Measurements from ENCODE around the gene PHYH. TPM values are rescaled to one million over a fixed set of nuclear protein-coding genes. Genes with fewer than 3 reads are reported as not detected.

The PHYH gene
- total and polyA plus RNA-seq, 7 donors, result 99.3 to 237 (median 184) TPM

- Histone ChIP-seq H3K27me3 (ENCODE audit: insufficient read depth in 3 of 3, low read length in 2 of 3) (no peaks in the 10 kb centered on the region), H3K4me1 (peaks cover 7% of the 10 kb centered on the region), H3K9me3 (no peaks in the 10 kb centered on the region), H3K4me3 (no peak overlapping the region), H3K36me3 (ENCODE audit: insufficient read depth in 1 of 2, low read depth in 1 of 2) (peaks cover 5 to 95% of the 10 kb centered on the region in 2 donors), H3K27ac (no peak overlapping the region)
- intact Hi-C loops (cut with DNase I), result no loop called here
- no peak for TF ChIP-seq CTCF (IDR thresholded peaks at IDR 0.05)
- peak in 1 of 2 donors; percentile 19 for DNase-seq
- 88 to 90% (median 90%) methylated on average over 5 of the region's 5 CpGs for WGBS, 3 donors
- no peak for ATAC-seq
Measured at GRCh38 chr10:13328126-13328525, 28.3 kb upstream of the PHYH start.

DNA sequence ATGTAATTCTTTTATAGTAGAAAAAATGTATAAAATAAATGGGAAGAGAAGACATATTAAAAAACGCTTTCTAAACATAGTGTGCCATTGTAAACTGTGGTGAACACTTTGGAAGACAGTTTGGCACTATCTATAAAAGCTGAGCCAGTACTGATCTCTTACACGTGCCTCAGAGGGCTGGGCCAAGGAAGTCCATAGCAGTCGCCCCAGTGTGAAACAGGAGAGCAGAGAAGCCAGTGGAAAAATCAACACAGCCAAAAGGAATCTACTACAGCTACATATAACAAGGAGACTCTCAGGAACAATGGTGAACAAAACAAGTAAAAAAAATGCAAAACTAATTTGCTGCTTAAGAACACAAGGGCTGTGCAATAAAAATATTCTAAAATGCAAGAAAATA lies 27.7 kb upstream of the PHYH start:
- no peak for TF ChIP-seq CTCF (IDR thresholded peaks at IDR 0.05)
- DNase-seq (peak in 1 of 2 donors; percentile 48), ATAC-seq (peak; percentile 39 to 98 (median 60))
- intact Hi-C loops (cut with DNase I), result no loop called here
- Histone ChIP-seq H3K27me3 (ENCODE audit: insufficient read depth in 3 of 3, low read length in 2 of 3) (no peaks in the 10 kb centered on the region), H3K27ac (no peak overlapping the region), H3K4me1 (peaks cover 7% of the 10 kb centered on the region), H3K4me3 (no peak overlapping the region), H3K36me3 (ENCODE audit: insufficient read depth in 1 of 2, low read depth in 1 of 2) (peaks cover 5 to 95% of the 10 kb centered on the region in 2 donors), H3K9me3 (no peaks in the 10 kb centered on the region)
- 15 to 20% (median 19%) methylated on average over 3 of the region's 3 CpGs for WGBS, 3 donors

DNA sequence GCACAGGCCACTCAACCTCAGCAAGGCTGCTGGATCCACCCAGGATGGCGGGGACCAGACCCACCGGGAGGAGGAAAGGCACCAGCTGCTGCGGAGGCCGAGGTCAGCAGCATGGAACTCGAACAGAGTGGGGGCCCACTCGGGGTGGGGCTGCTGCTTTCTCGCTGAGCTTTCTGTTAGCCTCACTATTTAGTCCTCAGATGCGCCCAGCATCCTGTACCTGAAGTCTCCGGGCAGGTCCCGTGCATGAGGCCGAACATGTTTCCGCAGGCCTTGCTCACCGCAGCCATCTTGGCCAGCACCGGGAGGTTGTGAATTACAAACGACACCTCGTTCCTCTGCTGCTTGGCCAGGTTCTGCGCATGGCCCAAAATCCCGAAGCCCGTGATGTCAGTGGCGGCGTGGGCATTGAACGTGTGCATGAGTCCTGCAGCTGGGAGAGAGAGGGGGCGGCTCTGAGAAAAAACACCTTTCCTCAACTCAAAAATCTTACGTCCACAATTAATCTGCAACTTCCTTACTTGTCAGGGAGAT lies 22.8 kb upstream of the PHYH start:
- no peaks in the 10 kb centered on the region for H3K9me3 ChIP-seq
- H3K27ac ChIP-seq, result no peak overlapping the region
- DNase-seq, result no peak
- peaks cover 2 to 95% of the 10 kb centered on the region in 2 donors for H3K36me3 ChIP-seq (ENCODE audit: insufficient read depth in 1 of 2, low read depth in 1 of 2)
- no peak for TF ChIP-seq CTCF (IDR thresholded peaks at IDR 0.05)
- no peak for ATAC-seq
- intact Hi-C loops (cut with DNase I), result no loop called here
- WGBS, 3 donors, result 93 to 96% (median 95%) methylated on average over 24 of the region's 24 CpGs
- peaks cover 3% of the 10 kb centered on the region for H3K4me1 ChIP-seq
- no peaks in the 10 kb centered on the region for H3K27me3 ChIP-seq (ENCODE audit: insufficient read depth in 3 of 3, low read length in 2 of 3)
- H3K4me3 ChIP-seq, result no peak overlapping the region

- intact Hi-C loops (cut with DNase I), result no loop called here
- peaks cover 2 to 85% of the 10 kb centered on the region in 2 donors for H3K36me3 ChIP-seq (ENCODE audit: insufficient read depth in 1 of 2, low read depth in 1 of 2)
- ATAC-seq (no peak), DNase-seq (no peak)
- no peak for TF ChIP-seq CTCF (IDR thresholded peaks at IDR 0.05)
- no peaks in the 10 kb centered on the region for H3K27me3 ChIP-seq (ENCODE audit: insufficient read depth in 3 of 3, low read length in 2 of 3)
- no peaks in the 10 kb centered on the region for H3K4me1 ChIP-seq
- H3K9me3 ChIP-seq, result no peaks in the 10 kb centered on the region
- H3K27ac ChIP-seq, result no peak overlapping the region
- WGBS, 3 donors, result 90 to 93% (median 92%) methylated on average over 13 of the region's 13 CpGs
- no peak overlapping the region for H3K4me3 ChIP-seq
Measured at GRCh38 chr10:13321576-13321975, 21.7 kb upstream of the PHYH start.

DNA sequence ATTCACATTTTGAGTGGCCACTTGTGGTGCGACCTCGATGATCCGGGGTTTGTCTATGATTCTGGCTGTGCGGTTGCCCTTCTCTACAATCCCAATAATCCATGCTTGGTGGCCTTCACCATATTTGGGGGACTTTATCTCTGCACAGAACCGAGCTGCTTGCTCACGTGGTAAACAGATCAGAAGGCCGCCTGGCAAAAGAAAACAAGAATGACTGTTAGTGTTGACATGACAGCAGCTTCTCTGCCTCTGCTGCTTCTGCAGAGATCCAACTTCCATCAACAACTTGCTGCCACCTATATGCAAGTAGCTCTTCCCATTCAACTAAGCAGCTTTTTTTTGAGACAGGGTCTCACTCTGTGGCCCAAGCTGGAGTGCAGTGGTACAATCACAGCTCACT lies 19.3 kb upstream of the PHYH start:
- DNase-seq (no peak), ATAC-seq (no peak)
- 85 to 90% (median 88%) methylated on average over 7 of the region's 7 CpGs for WGBS, 3 donors
- Histone ChIP-seq H3K4me1 (no peaks in the 10 kb centered on the region), H3K4me3 (no peak overlapping the region), H3K9me3 (no peaks in the 10 kb centered on the region), H3K27ac (no peak overlapping the region), H3K36me3 (ENCODE audit: insufficient read depth in 1 of 2, low read depth in 1 of 2) (peaks cover 2 to 62% of the 10 kb centered on the region in 2 donors), H3K27me3 (ENCODE audit: insufficient read depth in 3 of 3, low read length in 2 of 3) (no peaks in the 10 kb centered on the region)
- intact Hi-C loops (cut with DNase I), result no loop called here
- TF ChIP-seq CTCF (IDR thresholded peaks at IDR 0.05), result no peak

All from psoas muscle (tissue), 8 donors.